Pancreas (tissue), 10 donors: ENCODE measurements around the gene IGSF3. TPM values are rescaled to one million over a fixed set of nuclear protein-coding genes. Genes with fewer than 3 reads are reported as not detected.

ENCODE experiments used
- ATAC-seq, 4 donors: fragments of 200-7000 bp; cut with Tn5 transposase; one replicate each; pipeline versions ENCODE4 v1.8.0 to v1.9.1; 2020; ENCODE audit warnings: mild to moderate bottlenecking in 4 of 4, moderate library complexity in 4 of 4
- DNase-seq, 6 donors: peaks; one replicate each; pipeline ENCODE4 v3.0.0-alpha.2; 2020
- FAIRE-seq: peaks from 2 replicates; lab custom pipeline; 2012; peaks lifted over from hg19 to GRCh38; lab: Jason Lieb, UNC
- H3K27ac ChIP-seq, 4 donors: fragments of 200-600 bp; sonication (generic); 1 replicate in 3 of 4; 2 replicates in 1 of 4; pipeline versions ENCODE4 v1.5.0 to v1.8.0; 2020
- H3K27me3 ChIP-seq, 4 donors: fragments of 200-600 bp; one replicate each; pipeline ENCODE4 v1.8.0; 2021
- H3K36me3 ChIP-seq, 3 donors: fragments of 200-600 bp; sonication (generic) in 1 of 3; one replicate each; pipeline versions ENCODE4 v1.5.0 to v1.8.0; 2020 to 2021
- H3K4me1 ChIP-seq, 3 donors: fragments of 200-600 bp; one replicate each; pipeline ENCODE4 v1.8.0; 2021
- H3K4me3 ChIP-seq, 4 donors: fragments of 200-600 bp; sonication (generic) in 2 of 4; one replicate each; pipeline versions ENCODE4 v1.5.0 to v1.8.0; 2020 to 2021
- H3K9me3 ChIP-seq, 4 donors: fragments of 200-600 bp; one replicate each; pipeline ENCODE4 v1.8.0; 2021
- CTCF ChIP-seq, 4 donors: fragments of 200-600 bp; sonication (generic) in 3 of 4; IDR thresholded peaks; one replicate each; pipeline versions ENCODE4 v1.5.0 to v1.8.0; 2021; ENCODE audit warnings: antibody characterized with exemption in 4 of 4
- WGBS, 2 donors: extraction: QIAGEN DNeasy Blood & Tissue Kit; methylation state at CpG; one replicate each; pipeline ENCODE4 v1.1.7; 2013; 5-methylcytosine and 5-hydroxymethylcytosine counted together
- intact Hi-C, 3 donors: fragments of 100-400 bp; cut with DNase I; formaldehyde crosslinking; loops; one replicate each; pipeline versions ENCODE4 v1.11.1 to v1.14.2; 2022
- microRNA-seq, 2 donors: library from miRNA; unstranded; fragments of <30 nt; microRNA quantifications; one replicate each; pipeline versions ENCODE4 to v1.1.0, GENCODE V29; 2019 to 2020
- polyA plus RNA-seq, 2 donors: library from polyadenylated mRNA; stranded (reverse); fragments of 200-250 nt; gene quantifications; one replicate each; pipeline ENCODE4 v1.2.3, GENCODE V29; 2013
- total RNA-seq, 6 donors: library from RNA; stranded (reverse); fragmentation: NEBNext Ultra II Directional in 4 of 6; extraction: Animal tissue kit (Norgen Biotek cat#: 25700) in 4 of 6; gene quantifications; one replicate each; pipeline versions ENCODE4 v1.2.1 to v1.2.4, GENCODE V29; 2021 to 2023
- donor health status: healthy with polysubstance abuse.
- donor health status: DM: no; HTN: no; CAD: no; lungs with moderate emphysema.
- donor health status: DM: no; HTN: no; CAD: no.
- donor health status: control.
- donor health status: control.
- donor health status: Bipolar disorder and iron deficiency.
- donor health status: DM: yes; HTN: yes; CAD: no.
- donor health status: DM: no; HTN: no; CAD: no.
- donor health status: DM: no; HTN: no; CAD: no.
- donor health status: DM: yes; HTN: yes; CAD: no.

The IGSF3 gene
- total and polyA plus RNA-seq, 8 donors: 1.8 to 10.5 (median 2.7) TPM

- no peak for FAIRE-seq
- intact Hi-C loops: no loop called here
- no peak for ATAC-seq
Measured at GRCh38 chr1:116528329-116529083, 139.0 kb downstream of the IGSF3 start.

GRCh38 chr1:116525440-116525839 is 142.1 kb downstream of the IGSF3 start:
- Histone ChIP-seq H3K27ac (no peak overlapping the region), H3K4me1 (no peaks in the 10 kb centered on the region), H3K36me3 (no peaks in the 10 kb centered on the region), H3K4me3 (no peak overlapping the region), H3K27me3 (no peaks in the 10 kb centered on the region), H3K9me3 (no peaks in the 10 kb centered on the region)
- intact Hi-C loops: no loop called here
- no peak for FAIRE-seq
- ATAC-seq: no peak
- DNase-seq: no peak
- 95 to 99% methylated on average over 2 of the region's 2 CpGs for WGBS, 2 donors
- TF ChIP-seq CTCF (IDR thresholded peaks at IDR 0.05): no peak

More at GRCh38 chr1:116528329-116529083, 139.0 kb downstream of the IGSF3 start:
- no peaks in the 10 kb centered on the region for H3K4me1 ChIP-seq
- no peaks in the 10 kb centered on the region for H3K27me3 ChIP-seq
- no peak overlapping the region for H3K27ac ChIP-seq
- TF ChIP-seq CTCF (IDR thresholded peaks at IDR 0.05): no peak
- 90 to 93% methylated on average over 1 of the region's 1 CpG for WGBS, 2 donors
- no peak for DNase-seq
- no peak overlapping the region for H3K4me3 ChIP-seq
- H3K9me3 ChIP-seq: no peaks in the 10 kb centered on the region
- no peaks in the 10 kb centered on the region for H3K36me3 ChIP-seq

Small RNA genes lying within 50 kb of the gene (microRNA-seq; reads per million reads assigned to microRNA genes)
- gene MIR320B1: 0 to 1.2 reads per million in 2 donors
- 0 reads per million in 2 donors for gene MIR548AC

Other genes starting within 250 kb of the IGSF3 start
- 1 to 10 TPM; 1.7 to 9.1 (median 3.1) TPM for gene CD58, start 96.7 kb downstream of the IGSF3 start, total RNA-seq
- gene CD58, start 96.7 kb downstream of the IGSF3 start, polyA plus RNA-seq: 1 to 10 TPM; 5.7 to 7.3 TPM
- 1 to 10 TPM in 3 of 6 donors, under 1 TPM in 3; 0.16 to 1.9 (median 1.1) TPM for gene CD2, start 86.7 kb upstream of the IGSF3 start, total RNA-seq
- gene CD2, start 86.7 kb upstream of the IGSF3 start, polyA plus RNA-seq: under 1 TPM; 0.61 to 0.72 TPM
- gene PTGFRN, start 242.2 kb upstream of the IGSF3 start, total RNA-seq: 10 to 100 TPM; 20.4 to 62.0 (median 25.6) TPM
- gene PTGFRN, start 242.2 kb upstream of the IGSF3 start, polyA plus RNA-seq: 10 to 100 TPM in 1 of 2 donors, 1 to 10 TPM in 1; 9.9 to 14.7 TPM